ENCODE data around the gene PTN. TPM values are rescaled to one million over a fixed set of nuclear protein-coding genes. Genes with fewer than 3 reads are reported as not detected.

The PTN gene
- total RNA-seq, 1 donor, result not detected

GRCh38 chr7:137324796-137325696 is 18.5 kb downstream of the PTN start:
- DNase-seq (ENCODE audit: low read depth in 2 of 3, low spot score in 2 of 3), result no peak

- DNase-seq (ENCODE audit: low read depth in 2 of 3, low spot score in 2 of 3), result no peak
Measured at GRCh38 chr7:137316648-137317353, 26.7 kb downstream of the PTN start.

GRCh38 chr7:137313201-137313600 is 30.3 kb downstream of the PTN start:
- DNase-seq (ENCODE audit: low read depth in 2 of 3, low spot score in 2 of 3), result no peak

DNA sequence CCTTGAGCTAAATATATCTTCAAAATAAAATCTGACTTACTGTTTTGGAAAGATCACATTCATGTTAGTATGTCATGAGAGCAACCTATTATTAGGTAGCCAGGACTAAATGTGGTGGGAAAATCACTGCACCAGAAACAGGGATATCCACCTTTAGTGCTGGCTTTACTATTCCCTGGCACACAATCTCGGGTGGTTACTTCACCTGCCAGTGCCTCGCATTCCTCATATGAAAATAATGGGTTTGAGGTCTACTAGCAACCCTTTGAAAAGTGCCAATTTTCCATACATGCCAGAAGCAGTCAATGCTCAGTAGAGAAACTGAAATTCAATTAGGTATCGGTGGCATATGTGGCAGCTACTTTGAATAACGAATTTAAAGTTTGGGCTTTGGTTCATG is 36.8 kb downstream of the PTN start:
- no peak for DNase-seq (ENCODE audit: low read depth in 2 of 3, low spot score in 2 of 3)

- no peak for DNase-seq (ENCODE audit: low read depth in 2 of 3, low spot score in 2 of 3)
Measured at GRCh38 chr7:137305901-137306621, 37.5 kb downstream of the PTN start.

DNA sequence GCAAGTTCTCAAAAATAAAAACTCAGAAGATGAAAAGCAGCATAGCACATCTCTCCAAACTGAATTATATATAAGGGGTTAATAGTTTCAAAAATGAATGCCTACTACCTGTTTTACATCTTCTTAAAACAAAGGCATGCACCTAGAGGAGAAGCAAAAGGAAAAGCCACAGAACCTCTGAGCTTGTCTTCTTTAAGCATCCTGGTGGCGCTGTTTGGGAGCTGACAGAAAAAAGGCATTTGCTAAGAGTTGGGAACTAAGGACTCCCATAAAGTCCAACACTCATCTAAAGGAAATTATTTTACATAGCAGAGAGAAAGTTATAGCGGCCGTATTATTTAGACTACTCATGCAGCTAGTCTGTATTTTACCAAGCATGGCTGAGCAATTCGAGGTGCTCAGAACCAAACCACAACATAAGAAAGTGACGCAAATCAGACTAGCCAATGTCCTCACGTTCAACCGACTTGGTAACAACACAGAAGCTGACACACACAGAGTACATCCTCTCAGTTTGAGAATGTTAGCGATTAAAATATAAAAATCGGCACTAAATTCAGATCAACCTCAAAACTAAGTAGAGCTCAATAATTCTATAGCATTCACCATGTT is 38.8 kb downstream of the PTN start:
- no peak for DNase-seq (ENCODE audit: low read depth in 2 of 3, low spot score in 2 of 3)

GRCh38 chr7:137304165-137304564 is 39.4 kb downstream of the PTN start:
- DNase-seq (ENCODE audit: low read depth in 2 of 3, low spot score in 2 of 3), result no peak

DNA sequence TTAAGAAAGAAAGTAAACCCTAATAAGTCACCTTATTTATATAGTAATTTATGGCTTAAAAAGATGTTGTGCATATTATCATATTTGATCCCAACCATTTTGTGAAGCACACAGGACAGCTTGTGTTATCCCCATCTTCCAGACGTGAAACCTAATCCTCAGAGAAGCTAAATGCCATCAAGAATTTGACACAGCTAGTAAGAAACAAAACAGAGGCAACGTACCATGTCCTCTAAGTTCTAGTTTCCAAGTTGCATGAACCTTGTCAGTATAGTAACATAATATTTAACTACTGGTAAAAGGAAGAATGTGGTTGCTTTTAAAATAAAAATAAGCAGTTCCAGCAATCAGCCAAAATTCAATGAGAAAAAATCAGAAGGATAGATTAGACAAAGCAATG is 41.5 kb downstream of the PTN start:
- DNase-seq (ENCODE audit: low read depth in 2 of 3, low spot score in 2 of 3), result no peak

GRCh38 chr7:137298464-137298794 is 45.1 kb downstream of the PTN start:
- DNase-seq (ENCODE audit: low read depth in 2 of 3, low spot score in 2 of 3), result no peak

- DNase-seq (ENCODE audit: low read depth in 2 of 3, low spot score in 2 of 3), result no peak
Measured at GRCh38 chr7:137297551-137298463, 45.7 kb downstream of the PTN start.

GRCh38 chr7:137296576-137296975 is 47.0 kb downstream of the PTN start:
- DNase-seq (ENCODE audit: low read depth in 2 of 3, low spot score in 2 of 3), result no peak

- no peak for DNase-seq (ENCODE audit: low read depth in 2 of 3, low spot score in 2 of 3)
Measured at GRCh38 chr7:137295739-137296324, 47.7 kb downstream of the PTN start.

DNA sequence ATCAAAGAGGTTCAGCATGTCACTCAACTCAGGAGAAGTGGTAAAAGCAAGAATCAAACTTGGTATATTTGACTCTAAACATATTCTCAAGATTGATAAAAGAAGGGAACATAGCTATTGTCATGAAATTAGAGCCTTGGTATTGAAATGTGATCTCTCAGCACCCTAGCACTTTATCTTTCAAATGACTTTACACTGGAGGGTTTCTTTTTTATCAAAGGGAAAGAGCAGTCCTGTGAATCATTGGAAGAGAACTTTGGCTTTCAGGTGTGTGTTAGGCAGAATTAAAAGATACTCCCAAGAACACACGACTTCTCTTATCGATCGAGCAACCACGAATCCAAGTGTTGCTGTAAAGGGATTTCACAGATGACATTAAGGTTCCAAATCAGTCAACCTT is 54.4 kb downstream of the PTN start:
- no peak for DNase-seq (ENCODE audit: low read depth in 2 of 3, low spot score in 2 of 3)

DNA sequence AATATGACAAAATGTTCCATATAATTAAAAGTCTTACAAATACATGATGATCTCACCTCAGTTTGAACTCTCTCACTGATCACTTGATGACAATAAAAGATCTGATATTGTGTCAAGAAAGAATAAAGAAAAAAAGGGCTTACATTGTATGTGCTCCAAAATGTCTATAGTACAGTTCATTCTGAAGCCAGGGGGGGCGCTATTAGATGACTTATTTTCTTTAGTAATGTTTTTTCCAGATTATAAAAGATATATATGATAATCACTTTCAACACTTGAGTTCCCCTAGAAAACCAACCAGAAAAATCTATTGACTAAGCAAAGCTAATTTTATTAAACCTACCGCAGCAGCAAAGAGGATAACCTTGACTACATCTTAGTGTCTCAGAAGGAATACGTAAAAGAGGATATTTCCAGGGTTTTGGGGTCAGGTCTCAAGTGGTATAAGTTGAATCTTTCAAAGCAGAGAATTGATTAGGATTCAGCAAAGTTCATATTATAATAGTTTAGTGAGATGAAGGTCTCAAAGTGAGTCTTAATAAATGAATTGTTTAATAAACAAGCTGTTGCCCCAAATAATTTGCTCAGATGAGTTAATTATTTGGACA is 55.8 kb downstream of the PTN start:
- no peak for DNase-seq (ENCODE audit: low read depth in 2 of 3, low spot score in 2 of 3)

- DNase-seq (ENCODE audit: low read depth in 2 of 3, low spot score in 2 of 3), result no peak
Measured at GRCh38 chr7:137283153-137283552, 60.4 kb downstream of the PTN start.

- DNase-seq (ENCODE audit: low read depth in 2 of 3, low spot score in 2 of 3), result no peak
Measured at GRCh38 chr7:137282043-137282442, 61.5 kb downstream of the PTN start.

GRCh38 chr7:137276189-137276588 is 67.3 kb downstream of the PTN start:
- DNase-seq (ENCODE audit: low read depth in 2 of 3, low spot score in 2 of 3), result no peak

GRCh38 chr7:137272249-137272648 is 71.3 kb downstream of the PTN start:
- DNase-seq (ENCODE audit: low read depth in 2 of 3, low spot score in 2 of 3), result no peak

DNA sequence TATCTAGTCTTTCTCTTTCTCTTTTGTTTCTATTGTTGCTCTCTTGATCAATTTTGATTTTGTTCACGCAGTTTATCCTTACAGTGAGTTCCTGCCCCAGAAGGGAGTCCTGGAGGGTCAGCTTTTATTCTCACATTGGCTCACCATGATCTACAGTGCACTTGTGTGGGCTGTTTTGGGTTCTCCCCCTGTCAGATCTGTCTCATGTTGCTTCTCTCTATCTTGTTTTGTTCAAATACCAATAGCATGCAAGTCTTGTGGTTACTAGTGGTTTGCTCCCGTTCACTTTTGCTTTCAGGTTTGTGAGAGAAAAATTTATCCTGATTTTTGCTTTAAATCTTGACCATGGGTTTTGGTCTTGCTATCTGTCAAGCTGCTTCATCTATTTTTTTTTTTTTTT is 74.3 kb downstream of the PTN start:
- DNase-seq (ENCODE audit: low read depth in 2 of 3, low spot score in 2 of 3), result no peak
